SK-N-SH (cell line): Measurements from ENCODE around the gene SLC25A51. TPM values are rescaled to one million over a fixed set of nuclear protein-coding genes. Genes with fewer than 3 reads are reported as not detected.

Source experiments
- CTCF ChIA-PET: fragments of 300-600, 350-600 bp; formaldehyde crosslinking; extraction: SDS; loops from one replicate; lab custom pipeline; 2021; lab: Yijun Ruan, JAX
- POLR2A ChIA-PET: fragments of 350-600 bp; sonication (Branson Sonifier 250); formaldehyde crosslinking; extraction: SDS; loops from one replicate; lab custom pipeline; 2020; ENCODE audit warnings: antibody characterized with exemption, inconsistent platforms; lab: Yijun Ruan, JAX
- DNase-seq: peaks from one replicate; pipeline ENCODE4 v3.0.0; 2012
- H2AFZ ChIP-seq: fragments of 200-600 bp; sonication (generic); 2 replicates; pipeline ENCODE4 v1.8.1; 2016; ENCODE audit warnings: antibody characterized with exemption, mild to moderate bottlenecking, low read depth
- H3F3A ChIP-seq: fragments of 200-600 bp; sonication (generic); replicated peaks from 2 replicates; pipeline ENCODE3; 2016; ENCODE audit warnings: antibody characterized with exemption, mild to moderate bottlenecking; ENCODE audit not compliant: insufficient read depth
- H3K27ac ChIP-seq, 2 experiments: fragments of 200-500 bp in 1 of 2; fragments of 200-600 bp in 1 of 2; sonication (Bioruptor generic) in 1 of 2; sonication (generic), shearing (Covaris generic) in 1 of 2; 2 replicates each; pipeline versions ENCODE4 v1.5.1 to v1.6.1; 2014 to 2016; ENCODE audit warnings: low read depth in 2 of 2, inconsistent platforms in 1 of 2, low read length in 1 of 2, mild to moderate bottlenecking in 1 of 2, mixed read lengths in 1 of 2
- H3K27me3 ChIP-seq: fragments of 200-600 bp; sonication (generic), shearing (Covaris generic); 2 replicates; pipeline ENCODE4 v1.6.1; 2016; ENCODE audit warnings: mixed run types; ENCODE audit not compliant: insufficient read depth
- H3K36me3 ChIP-seq, 2 experiments: fragments of 200-500 bp in 1 of 2; fragments of 200-600 bp in 1 of 2; sonication (Bioruptor generic) in 1 of 2; sonication (generic) in 1 of 2; replicated peaks in 1 of 2; 2 replicates each; pipeline versions ENCODE3 to v1.5.1; 2014 to 2016; ENCODE audit warnings: low read length in 1 of 2, mild to moderate bottlenecking in 1 of 2; ENCODE audit not compliant: insufficient read depth in 2 of 2, control insufficient read depth in 1 of 2
- H3K4me1 ChIP-seq, 2 experiments: fragments of 200-500 bp in 1 of 2; fragments of 200-600 bp in 1 of 2; sonication (Bioruptor generic) in 1 of 2; sonication (generic), shearing (Covaris generic) in 1 of 2; 2 replicates each; pipeline versions ENCODE4 v1.5.1 to v1.6.1; 2014 to 2016; ENCODE audit warnings: low read depth in 1 of 2, low read length in 1 of 2, mixed run types in 1 of 2; ENCODE audit not compliant: insufficient read depth in 2 of 2, control insufficient read depth in 1 of 2
- H3K4me2 ChIP-seq: fragments of 200-600 bp; sonication (generic), shearing (Covaris generic); 2 replicates; pipeline ENCODE4 v1.6.1; 2017; ENCODE audit warnings: mixed run types
- H3K4me3 ChIP-seq, 2 experiments: fragments of 200-500 bp in 1 of 2; fragments of 200-600 bp in 1 of 2; sonication (Bioruptor generic) in 1 of 2; sonication (generic), shearing (Covaris generic) in 1 of 2; 2 replicates each; pipeline versions ENCODE4 v1.5.1 to v1.8.1; 2014 to 2016; ENCODE audit warnings: low read depth in 2 of 2, inconsistent platforms in 1 of 2, low read length in 1 of 2, mild to moderate bottlenecking in 1 of 2, mixed read lengths in 1 of 2, moderate library complexity in 1 of 2
- H3K79me2 ChIP-seq: fragments of 200-600 bp; sonication (generic); 2 replicates; pipeline ENCODE4 v1.8.1; 2017; ENCODE audit warnings: mild to moderate bottlenecking; ENCODE audit not compliant: insufficient read depth
- H3K9ac ChIP-seq: fragments of 200-600 bp; sonication (generic); 2 replicates; pipeline ENCODE4 v1.6.1; 2017; ENCODE audit warnings: mixed run types
- H3K9me2 ChIP-seq: fragments of 200-600 bp; sonication (generic); 2 replicates; pipeline ENCODE4 v1.6.1; 2017; ENCODE audit warnings: mixed run types
- H3K9me3 ChIP-seq: fragments of 200-600 bp; sonication (generic); 2 replicates; pipeline ENCODE4 v1.6.1; 2017; ENCODE audit warnings: mixed run types, mild to moderate bottlenecking, moderate library complexity
- H4K20me1 ChIP-seq: fragments of 200-600 bp; sonication (generic); 2 replicates; pipeline ENCODE4 v1.6.1; 2017; ENCODE audit warnings: mild to moderate bottlenecking, mixed run types; ENCODE audit not compliant: insufficient read depth
- CHD2 ChIP-seq: fragments of 150-350 bp; IDR thresholded peaks from 2 replicates; pipeline ENCODE4 v1.6.1; 2018; ENCODE audit warnings: low read length; ENCODE audit not compliant: partially characterized antibody
- ELF1 ChIP-seq: IDR thresholded peaks from 2 replicates; pipeline ENCODE4 v1.4.0; 2012
- EP300 ChIP-seq, 2 experiments: IDR thresholded peaks; 2 replicates each; pipeline versions ENCODE4 v1.4.0 to v1.6.1; 2012; ENCODE audit warnings: borderline replicate concordance in 1 of 2, low read depth in 1 of 2, low read length in 1 of 2
- FOSL2 ChIP-seq: IDR thresholded peaks from 2 replicates; pipeline ENCODE4 v1.4.0; 2012; ENCODE audit warnings: low read depth, mild to moderate bottlenecking, moderate library complexity, borderline replicate concordance
- FOXJ3 ChIP-seq: sonication (generic); formaldehyde crosslinking; IDR thresholded peaks from 2 replicates; pipeline ENCODE4 v1.5.1; 2020; ENCODE audit warnings: mild to moderate bottlenecking, missing genetic modification reagents
- JUND ChIP-seq: IDR thresholded peaks from 2 replicates; pipeline ENCODE4 v1.4.0; 2012
- MEF2A ChIP-seq: IDR thresholded peaks from 2 replicates; pipeline ENCODE4 v1.4.0; 2012; ENCODE audit warnings: low read depth, borderline replicate concordance
- MXI1 ChIP-seq: IDR thresholded peaks from 2 replicates; pipeline ENCODE4 v1.6.1; 2012; ENCODE audit warnings: mild to moderate bottlenecking, low read depth, low read length, improper control_type of control experiment
- NFIC ChIP-seq: IDR thresholded peaks from 2 replicates; pipeline ENCODE4 v1.4.0; 2012; ENCODE audit warnings: borderline replicate concordance
- POLR2AphosphoS5 ChIP-seq: IDR thresholded peaks from 2 replicates; pipeline ENCODE4 v1.6.1; 2012; ENCODE audit warnings: low read depth, low read length
- RXRA ChIP-seq: IDR thresholded peaks from 2 replicates; pipeline ENCODE4 v1.4.0; 2012; ENCODE audit warnings: low read depth, mild to moderate bottlenecking, borderline replicate concordance
- SIN3A ChIP-seq: IDR thresholded peaks from 2 replicates; pipeline ENCODE4 v1.6.1; 2012; ENCODE audit warnings: low read depth, mild to moderate bottlenecking, low read length, moderate library complexity, borderline replicate concordance
- SMC3 ChIP-seq: IDR thresholded peaks from 2 replicates; pipeline ENCODE4 v1.6.1; 2012; ENCODE audit warnings: low read depth, low read length, improper control_type of control experiment
- TCF12 ChIP-seq: IDR thresholded peaks from 2 replicates; pipeline ENCODE4 v1.4.0; 2012
- YY1 ChIP-seq: IDR thresholded peaks from 2 replicates; pipeline ENCODE4 v1.4.0; 2012; ENCODE audit warnings: low read depth, mild to moderate bottlenecking
- whole genome bisulfite sequencing: methylation state at CpG from one replicate; pipeline ENCODE4 v1.1.6; 2017; ENCODE audit warnings: low lambda C conversion rate; 5-methylcytosine and 5-hydroxymethylcytosine counted together
- polyA plus RNA-seq, 3 experiments: library from polyadenylated mRNA; depleted of rRNA; stranded (reverse); fragments of >200 nt; gene quantifications; 2 replicates each; pipeline ENCODE4 v1.2.3, GENCODE V29; 2012
- TF ChIP-seq, protein P1 (sequence below): IDR thresholded peaks from 2 replicates; pipeline ENCODE4 v1.6.1; 2012; ENCODE audit warnings: mild to moderate bottlenecking, low read depth, low read length, moderate library complexity
- TF ChIP-seq, protein P2 (sequence below): fragments of 150-350 bp; IDR thresholded peaks from 2 replicates; pipeline ENCODE4 v1.6.1; 2017; ENCODE audit warnings: antibody characterized with exemption, low read length, low read depth, borderline replicate concordance
- TF ChIP-seq, protein P3 (sequence below): fragments of 150-350 bp; IDR thresholded peaks from 2 replicates; pipeline ENCODE4 v1.6.1; 2016; ENCODE audit warnings: mild to moderate bottlenecking, low read depth, low read length

Gene SLC25A51
- polyA plus RNA-seq, 1 of the 3 experiments (the other 2 are of a cell fraction) = 13.3 TPM

DNA sequence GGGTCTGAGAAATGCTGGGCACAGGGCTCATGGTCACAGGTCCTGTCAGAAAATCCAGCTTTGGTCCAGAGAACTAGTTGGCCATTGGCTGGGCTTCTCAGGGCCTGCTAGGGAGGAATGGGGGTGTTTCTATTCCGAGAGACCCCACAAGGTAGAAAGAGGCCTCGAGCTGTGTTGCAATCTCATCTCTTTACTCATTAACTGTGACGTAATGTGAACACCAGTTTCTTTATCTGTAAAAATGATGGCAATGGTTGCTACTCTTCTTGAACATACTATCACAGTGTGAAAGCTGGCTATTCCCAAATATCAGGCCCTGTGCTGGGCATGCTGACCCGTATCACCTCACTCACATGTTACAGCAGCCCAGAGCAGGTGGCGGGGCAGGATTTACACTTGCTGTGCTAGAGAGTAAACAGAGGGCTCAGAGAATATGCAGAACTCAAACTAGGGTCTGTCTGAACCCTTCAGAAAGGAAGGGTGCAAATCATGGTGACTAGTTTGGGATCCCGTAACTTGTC, 35.7 kb upstream of the SLC25A51 start:
- no peaks in the 10 kb centered on the region for H3K9me2 ChIP-seq
- no peaks in the 10 kb centered on the region for H3K27me3 ChIP-seq
- 86% methylated on average over 6 of the region's 6 CpGs for WGBS
- peaks cover 10% of the 10 kb centered on the region in 2 experiments for H3K36me3 ChIP-seq
- H3K4me2 ChIP-seq = peak overlapping the region; percentile 78
- ChIA-PET CTCF (interaction anchor here (1.2 to 3.5 kb wide), 3 partner anchors 17 to 27 kb away, joined by 4 to 41 read pairs (median 4); no protein-coding TSS in a partner anchor), POLR2A (interaction anchor here (1.7 kb wide), 1 partner anchor 37 kb away, joined by 5 read pairs; no protein-coding TSS in a partner anchor)
- no peaks in the 10 kb centered on the region for H3K9me3 ChIP-seq
- peaks cover 48% of the 10 kb centered on the region for H3F3A ChIP-seq
- no peak overlapping the region for H2AFZ ChIP-seq
- H3K4me1 ChIP-seq = peaks cover 62 to 92% of the 10 kb centered on the region in 2 experiments
- TF ChIP-seq SIN3A (no peak), MXI1 (0 out of 2 replicates have a peak, but pooled peaks have one; percentile 10)
- H3K9ac ChIP-seq = peak overlapping the region; percentile 58; the same call in 1 of the 2 replicates
- no peak for DNase-seq
- 0 out of 4 replicates have a peak overlapping the region, but pooled peaks of 1 of the 2 experiments have one; percentile 29 for H3K4me3 ChIP-seq
- peak overlapping the region; percentile 94 to 100 for H3K27ac ChIP-seq
- peaks cover 74% of the 10 kb centered on the region for H3K79me2 ChIP-seq
- H4K20me1 ChIP-seq = no peaks in the 10 kb centered on the region

DNA sequence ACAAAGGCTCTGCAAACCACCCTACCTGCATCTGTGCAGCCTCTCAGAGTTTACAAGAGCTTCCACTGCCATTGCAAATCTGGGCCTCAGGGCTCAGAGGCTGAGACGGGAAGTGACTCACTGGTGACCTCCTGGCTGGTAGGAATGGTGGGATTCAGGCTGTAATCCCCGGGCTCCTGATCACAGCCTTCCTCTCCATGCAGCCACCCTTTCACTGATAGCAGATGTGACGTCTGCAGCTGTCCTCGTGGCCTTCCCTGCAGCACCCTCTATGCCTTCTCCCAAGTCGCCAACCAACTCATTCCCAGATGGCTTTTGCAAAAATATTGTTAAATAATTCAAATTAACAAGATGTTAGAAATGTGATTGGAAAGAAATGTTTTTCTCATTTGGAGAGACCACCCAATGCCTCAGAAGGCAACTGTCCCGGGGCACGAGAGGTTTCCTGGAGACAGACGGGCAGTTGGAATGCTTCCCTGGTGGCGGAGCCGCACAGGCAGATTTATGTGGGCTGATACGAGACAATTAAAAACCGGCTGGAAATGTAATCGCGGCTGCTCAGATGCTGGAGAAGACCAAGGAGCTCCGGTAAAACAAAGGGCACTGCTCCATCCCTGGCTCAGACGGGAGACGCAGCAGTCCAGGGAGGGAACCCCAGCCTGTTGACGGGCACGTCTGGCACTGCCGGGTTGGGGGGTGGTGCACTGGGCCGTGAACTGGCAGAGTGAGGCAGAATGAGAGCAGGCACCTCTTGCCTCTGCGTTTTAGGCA, 34.4 kb upstream of the SLC25A51 start:
- H3K9me3 ChIP-seq = no peaks in the 10 kb centered on the region
- CTCF ChIA-PET = interaction anchor here (0.9 to 3.5 kb wide), 12 partner anchors 9 to 273 kb away, joined by 3 to 41 read pairs (median 4); no protein-coding TSS in a partner anchor
- no peaks in the 10 kb centered on the region for H3K9me2 ChIP-seq
- peaks cover 52 to 90% of the 10 kb centered on the region in 2 experiments for H3K4me1 ChIP-seq
- H3K27me3 ChIP-seq = no peaks in the 10 kb centered on the region
- peaks cover 85% of the 10 kb centered on the region for H3K79me2 ChIP-seq
- peak overlapping the region; percentile 94 to 100 for H3K27ac ChIP-seq
- H3F3A ChIP-seq = peaks cover 35% of the 10 kb centered on the region
- H4K20me1 ChIP-seq = no peaks in the 10 kb centered on the region
- POLR2A ChIA-PET = interaction anchor here (0.6 to 1.7 kb wide), 7 partner anchors 11 to 434 kb away, joined by 3 to 6 read pairs (median 5); no protein-coding TSS in a partner anchor
- H3K4me3 ChIP-seq = peak overlapping the region; percentile 25 to 29; a peak in 2 of 4 replicates
- H3K4me2 ChIP-seq = peak overlapping the region; percentile 78
- no peak overlapping the region; the same call in 1 of the 2 replicates for H2AFZ ChIP-seq
- peak; percentile 79 for DNase-seq
- H3K9ac ChIP-seq = peak overlapping the region; percentile 58; the same call in 1 of the 2 replicates
- WGBS = 9% methylated on average over 17 of the region's 22 CpGs
- H3K36me3 ChIP-seq = peaks cover 12 to 15% of the 10 kb centered on the region in 2 experiments
- TF ChIP-seq JUND = peak; percentile 72
- TF ChIP-seq EP300 (IDR thresholded peaks at IDR 0.05; ENCODE audit: borderline replicate concordance in 1 of 2, low read depth in 1 of 2, low read length in 1 of 2) = peak; percentile 62 to 66
- TF ChIP-seq, protein P1, sequence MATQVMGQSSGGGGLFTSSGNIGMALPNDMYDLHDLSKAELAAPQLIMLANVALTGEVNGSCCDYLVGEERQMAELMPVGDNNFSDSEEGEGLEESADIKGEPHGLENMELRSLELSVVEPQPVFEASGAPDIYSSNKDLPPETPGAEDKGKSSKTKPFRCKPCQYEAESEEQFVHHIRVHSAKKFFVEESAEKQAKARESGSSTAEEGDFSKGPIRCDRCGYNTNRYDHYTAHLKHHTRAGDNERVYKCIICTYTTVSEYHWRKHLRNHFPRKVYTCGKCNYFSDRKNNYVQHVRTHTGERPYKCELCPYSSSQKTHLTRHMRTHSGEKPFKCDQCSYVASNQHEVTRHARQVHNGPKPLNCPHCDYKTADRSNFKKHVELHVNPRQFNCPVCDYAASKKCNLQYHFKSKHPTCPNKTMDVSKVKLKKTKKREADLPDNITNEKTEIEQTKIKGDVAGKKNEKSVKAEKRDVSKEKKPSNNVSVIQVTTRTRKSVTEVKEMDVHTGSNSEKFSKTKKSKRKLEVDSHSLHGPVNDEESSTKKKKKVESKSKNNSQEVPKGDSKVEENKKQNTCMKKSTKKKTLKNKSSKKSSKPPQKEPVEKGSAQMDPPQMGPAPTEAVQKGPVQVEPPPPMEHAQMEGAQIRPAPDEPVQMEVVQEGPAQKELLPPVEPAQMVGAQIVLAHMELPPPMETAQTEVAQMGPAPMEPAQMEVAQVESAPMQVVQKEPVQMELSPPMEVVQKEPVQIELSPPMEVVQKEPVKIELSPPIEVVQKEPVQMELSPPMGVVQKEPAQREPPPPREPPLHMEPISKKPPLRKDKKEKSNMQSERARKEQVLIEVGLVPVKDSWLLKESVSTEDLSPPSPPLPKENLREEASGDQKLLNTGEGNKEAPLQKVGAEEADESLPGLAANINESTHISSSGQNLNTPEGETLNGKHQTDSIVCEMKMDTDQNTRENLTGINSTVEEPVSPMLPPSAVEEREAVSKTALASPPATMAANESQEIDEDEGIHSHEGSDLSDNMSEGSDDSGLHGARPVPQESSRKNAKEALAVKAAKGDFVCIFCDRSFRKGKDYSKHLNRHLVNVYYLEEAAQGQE = no peak
- peak; percentile 26; the same call in 1 of the 2 replicates for TF ChIP-seq SIN3A
- peak; percentile 75 for TF ChIP-seq FOSL2
- TF ChIP-seq TCF12 = peak; percentile 63
- TF ChIP-seq MEF2A = no peak
- TF ChIP-seq SMC3 = no peak
- TF ChIP-seq, protein P2, sequence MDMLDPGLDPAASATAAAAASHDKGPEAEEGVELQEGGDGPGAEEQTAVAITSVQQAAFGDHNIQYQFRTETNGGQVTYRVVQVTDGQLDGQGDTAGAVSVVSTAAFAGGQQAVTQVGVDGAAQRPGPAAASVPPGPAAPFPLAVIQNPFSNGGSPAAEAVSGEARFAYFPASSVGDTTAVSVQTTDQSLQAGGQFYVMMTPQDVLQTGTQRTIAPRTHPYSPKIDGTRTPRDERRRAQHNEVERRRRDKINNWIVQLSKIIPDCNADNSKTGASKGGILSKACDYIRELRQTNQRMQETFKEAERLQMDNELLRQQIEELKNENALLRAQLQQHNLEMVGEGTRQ = no peak
- TF ChIP-seq CHD2 = no peak
- TF ChIP-seq POLR2AphosphoS5 = peak; percentile 21; the same call in 1 of the 2 replicates
- TF ChIP-seq, protein P3, sequence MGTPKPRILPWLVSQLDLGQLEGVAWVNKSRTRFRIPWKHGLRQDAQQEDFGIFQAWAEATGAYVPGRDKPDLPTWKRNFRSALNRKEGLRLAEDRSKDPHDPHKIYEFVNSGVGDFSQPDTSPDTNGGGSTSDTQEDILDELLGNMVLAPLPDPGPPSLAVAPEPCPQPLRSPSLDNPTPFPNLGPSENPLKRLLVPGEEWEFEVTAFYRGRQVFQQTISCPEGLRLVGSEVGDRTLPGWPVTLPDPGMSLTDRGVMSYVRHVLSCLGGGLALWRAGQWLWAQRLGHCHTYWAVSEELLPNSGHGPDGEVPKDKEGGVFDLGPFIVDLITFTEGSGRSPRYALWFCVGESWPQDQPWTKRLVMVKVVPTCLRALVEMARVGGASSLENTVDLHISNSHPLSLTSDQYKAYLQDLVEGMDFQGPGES = no peak
- peak; percentile 44; the same call in 1 of the 2 replicates for TF ChIP-seq YY1
- TF ChIP-seq RXRA = peak; percentile 30; the same call in 1 of the 2 replicates
- TF ChIP-seq MXI1 = peak; percentile 79
- TF ChIP-seq NFIC = no peak; the same call in 1 of the 2 replicates
- no peak for TF ChIP-seq FOXJ3
- TF ChIP-seq ELF1 = no peak; the same call in 1 of the 2 replicates
